Transverse colon (tissue), 4 donors: ENCODE data around the gene GAREM1. TPM values are rescaled to one million over a fixed set of nuclear protein-coding genes. Genes with fewer than 3 reads are reported as not detected.
"Not testable (repeated sequence)": the region's sequence is repeated elsewhere in the genome, so short reads cannot be mapped to it uniquely, and the experiment has no call there.

Experiments
- DNase-seq: peaks from one replicate; pipeline ENCODE4 v3.0.0-alpha.2; 2019
- H3K27ac ChIP-seq, 4 donors: fragments of 200-600 bp; sonication (generic); 2 replicates each; pipeline ENCODE4 v1.5.1; 2016 to 2018; ENCODE audit warnings: inconsistent platforms in 4 of 4
- H3K27me3 ChIP-seq: fragments of 200-600 bp; sonication (generic); 2 replicates; pipeline ENCODE4 v1.5.1; 2017; ENCODE audit warnings: inconsistent platforms
- H3K36me3 ChIP-seq, 4 donors: fragments of 200-600 bp; sonication (generic); 2 replicates each; pipeline ENCODE4 v1.5.1; 2017 to 2019; ENCODE audit warnings: inconsistent platforms in 4 of 4
- H3K4me1 ChIP-seq, 4 donors: fragments of 200-600 bp; sonication (generic); 2 replicates each; pipeline ENCODE4 v1.5.1; 2017 to 2020; ENCODE audit warnings: inconsistent platforms in 4 of 4
- H3K4me3 ChIP-seq, 4 donors: fragments of 200-600 bp; sonication (generic); 1 replicate in 1 of 4; 2 replicates in 3 of 4; pipeline versions ENCODE4 v1.5.1 to v1.6.1; 2017 to 2019; ENCODE audit warnings: inconsistent platforms in 4 of 4
- H3K9me3 ChIP-seq, 2 donors: fragments of 200-600 bp; sonication (generic); 2 replicates each; pipeline ENCODE4 v1.5.1; 2017 to 2019; ENCODE audit warnings: inconsistent platforms in 2 of 2
- CTCF ChIP-seq, 5 experiments: fragments of 200-600 bp in 3 of 5; fragments of 450-650 bp in 2 of 5; sonication (generic) in 3 of 5; IDR thresholded peaks; 1 replicate in 2 of 5; 2 replicates in 3 of 5; pipeline ENCODE4 v1.5.1; 2016 to 2017; ENCODE audit warnings: antibody characterized with exemption in 5 of 5, inconsistent platforms in 3 of 5, mild to moderate bottlenecking in 2 of 5, moderate library complexity in 1 of 5
- EP300 ChIP-seq: sonication (generic); formaldehyde crosslinking; IDR thresholded peaks from one replicate; pipeline ENCODE4 v1.6.1; 2017; ENCODE audit warnings: antibody characterized with exemption, low read depth
- POLR2A ChIP-seq: fragments of 450-650 bp; IDR thresholded peaks from one replicate; pipeline ENCODE4 v1.6.1; 2016; ENCODE audit warnings: antibody characterized with exemption, mild to moderate bottlenecking, moderate library complexity
- POLR2AphosphoS5 ChIP-seq, 3 donors: sonication (generic); formaldehyde crosslinking; IDR thresholded peaks; one replicate each; pipeline ENCODE4 v1.6.1; 2016; ENCODE audit warnings: antibody characterized with exemption in 3 of 3
- WGBS, 2 donors: methylation state at CpG; one replicate each; pipeline ENCODE4 v1.1.5; 2018; ENCODE audit warnings: low coverage in 1 of 2; 5-methylcytosine and 5-hydroxymethylcytosine counted together
- in situ Hi-C, 4 donors: fragments of 200-750 bp; cut with MboI; loops; one replicate each; pipeline versions ENCODE4 v1.15.0 to v1.15.1; 2017; ENCODE audit warnings: low sequenced_read_pairs in 3 of 4, low pct_ligation_motif_present in 1 of 4, low pct_unique_long_range_greater_than_20kb in 1 of 4
- intact Hi-C: fragments of 100-400 bp; cut with DNase I; formaldehyde crosslinking; loops from one replicate; pipeline ENCODE4 v1.15.1; 2023; ENCODE audit warnings: low total_unique reads
- total RNA-seq, 4 donors: library from RNA; depleted of rRNA; stranded (reverse); fragments of >200 nt; gene quantifications; one replicate each; pipeline ENCODE4 v1.1.0, GENCODE V29; 2016

The GAREM1 gene
- total RNA-seq, 4 donors from 2014 or later: 7.9 to 47.6 (median 25.9) TPM

GRCh38 chr18:32351032-32351431 is 119.7 kb downstream of the GAREM1 start:
- Histone ChIP-seq H3K27me3 (no peaks in the 10 kb centered on the region), H3K9me3 (no peaks in the 10 kb centered on the region), H3K4me3 (no peak overlapping the region), H3K36me3 (no peaks in the 10 kb centered on the region), H3K4me1 (peaks cover 0 to 41% (median 12%) of the 10 kb centered on the region in 4 donors), H3K27ac (peak overlapping the region; percentile 47 to 76 (median 48))
- intact Hi-C loops: no loop called here
- 56 to 61% methylated on average over 1 of the region's 1 CpG for WGBS, 2 donors
- TF ChIP-seq CTCF (IDR thresholded peaks at IDR 0.05) (no peak), POLR2A (no peak), EP300 (no peak), POLR2AphosphoS5 (IDR thresholded peaks at IDR 0.05) (peak in 1 of 3 donors; percentile 25)
- in situ Hi-C loops: loop anchor here in 1 of 4 donors (25.0 kb wide), 1 partner anchor 111 kb away; the partner anchor contains the start of gene GAREM1
- no peak for DNase-seq

GRCh38 chr18:32349728-32350395 is 120.8 kb downstream of the GAREM1 start:
- peaks cover 0 to 41% (median 12%) of the 10 kb centered on the region in 4 donors for H3K4me1 ChIP-seq
- H3K36me3 ChIP-seq: no peaks in the 10 kb centered on the region
- in situ Hi-C loops: loop anchor here in 1 of 4 donors (25.0 kb wide), 1 partner anchor 112 kb away; the partner anchor contains the start of gene GAREM1
- no peaks in the 10 kb centered on the region for H3K9me3 ChIP-seq
- 39 to 40% methylated on average over 4 of the region's 4 CpGs for WGBS, 2 donors
- peak overlapping the region; percentile 47 to 76 (median 48) for H3K27ac ChIP-seq
- no peaks in the 10 kb centered on the region for H3K27me3 ChIP-seq
- TF ChIP-seq POLR2AphosphoS5 (IDR thresholded peaks at IDR 0.05): peak; percentile 32 to 63 (median 53)
- TF ChIP-seq CTCF (IDR thresholded peaks at IDR 0.05): no peak
- intact Hi-C loops: loop anchor here (5.0 kb wide), 1 partner anchor 38 kb away; no protein-coding TSS in a partner anchor
- peak; percentile 62 for DNase-seq
- H3K4me3 ChIP-seq: no peak overlapping the region

GRCh38 chr18:32346671-32347070 is 124.0 kb downstream of the GAREM1 start:
- TF ChIP-seq EP300: no peak
- no peak for TF ChIP-seq POLR2AphosphoS5 (IDR thresholded peaks at IDR 0.05)
- TF ChIP-seq CTCF (IDR thresholded peaks at IDR 0.05): no peak
- no peak for TF ChIP-seq POLR2A
- DNase-seq: no peak
- intact Hi-C loops: loop anchor here (5.0 kb wide), 1 partner anchor 34 kb away; no protein-coding TSS in a partner anchor

GRCh38 chr18:32343634-32344033 is 127.0 kb downstream of the GAREM1 start:
- H3K27me3 ChIP-seq: no peaks in the 10 kb centered on the region
- H3K9me3 ChIP-seq: no peaks in the 10 kb centered on the region
- no peaks in the 10 kb centered on the region for H3K36me3 ChIP-seq
- H3K4me3 ChIP-seq: no peak overlapping the region
- H3K4me1 ChIP-seq: peaks cover 1 to 18% (median 4%) of the 10 kb centered on the region in 4 donors
- DNase-seq: no peak
- TF ChIP-seq EP300 (no peak), CTCF (IDR thresholded peaks at IDR 0.05) (no peak), POLR2AphosphoS5 (IDR thresholded peaks at IDR 0.05) (no peak), POLR2A (no peak)
- 74 to 89% methylated on average over 3 of the region's 3 CpGs for WGBS, 2 donors
- in situ Hi-C loops: no loop called here
- intact Hi-C loops: no loop called here
- H3K27ac ChIP-seq: no peak overlapping the region

More at GRCh38 chr18:32346671-32347070, 124.0 kb downstream of the GAREM1 start:
- Histone ChIP-seq H3K27ac (peak overlapping the region; percentile 20 to 58 (median 44)), H3K4me1 (peaks cover 0 to 40% (median 12%) of the 10 kb centered on the region in 4 donors), H3K27me3 (no peaks in the 10 kb centered on the region), H3K36me3 (no peaks in the 10 kb centered on the region), H3K9me3 (no peaks in the 10 kb centered on the region), H3K4me3 (no peak overlapping the region)
- in situ Hi-C loops: no loop called here
- 0 to 52% methylated on average over 1 to 4 of the region's 4 CpGs for WGBS, 2 donors

- H3K4me3 ChIP-seq, H3K4me1 ChIP-seq, intact Hi-C loops, H3K27me3 ChIP-seq, in situ Hi-C loops, DNase-seq, H3K27ac ChIP-seq, H3K36me3 ChIP-seq, H3K9me3 ChIP-seq: not testable (repeated sequence)
- WGBS, 2 donors: 94 to 96% methylated on average over 2 to 3 of the region's 3 CpGs
Measured at GRCh38 chr18:32341112-32341511, 129.6 kb downstream of the GAREM1 start.
